Mesenchymal stem cell (in vitro differentiated cells and primary cell): ENCODE data around the gene MRPL11.

Source experiments
- DNase-seq: peaks from one replicate; pipeline ENCODE4 v3.0.0-alpha.2; 2013
- H2AFZ ChIP-seq: one replicate; pipeline ENCODE4 v1.6.1; 2013; ENCODE audit warnings: low read depth, mild to moderate bottlenecking, control low read depth, inconsistent platforms, low read length, moderate library complexity
- H2AK5ac ChIP-seq: 2 replicates; pipeline ENCODE4 v1.6.1; 2013; ENCODE audit warnings: low read length, moderate library complexity, mild to moderate bottlenecking, inconsistent platforms; ENCODE audit not compliant: severe bottlenecking
- H2BK120ac ChIP-seq: one replicate; pipeline ENCODE4 v1.6.1; 2013; ENCODE audit warnings: low read depth, mild to moderate bottlenecking, inconsistent platforms, low read length, moderate library complexity
- H2BK12ac ChIP-seq, 2 experiments: one replicate each; pipeline ENCODE4 v1.6.1; 2013; ENCODE audit warnings: inconsistent platforms in 2 of 2, low read length in 2 of 2, mild to moderate bottlenecking in 2 of 2, moderate library complexity in 2 of 2, control low read depth in 1 of 2
- H2BK15ac ChIP-seq: one replicate; pipeline ENCODE4 v1.6.1; 2013; ENCODE audit warnings: mild to moderate bottlenecking, low read depth, inconsistent platforms; ENCODE audit not compliant: poor library complexity, severe bottlenecking
- H2BK5ac ChIP-seq: 2 replicates; pipeline ENCODE4 v1.6.1; 2013; ENCODE audit warnings: low read depth, mild to moderate bottlenecking, low read length, control low read depth, inconsistent platforms; ENCODE audit not compliant: poor library complexity, severe bottlenecking
- H3K14ac ChIP-seq, 2 experiments: one replicate each; pipeline ENCODE4 v1.6.1; 2013; ENCODE audit warnings: inconsistent platforms in 2 of 2, low read length in 2 of 2, control low read depth in 1 of 2, mild to moderate bottlenecking in 1 of 2, moderate library complexity in 1 of 2
- H3K18ac ChIP-seq, 2 experiments: one replicate each; pipeline ENCODE4 v1.6.1; 2013; ENCODE audit warnings: inconsistent platforms in 2 of 2, low read length in 2 of 2, control low read depth in 1 of 2, low read depth in 1 of 2, mild to moderate bottlenecking in 1 of 2
- H3K23ac ChIP-seq, 2 experiments: one replicate each; pipeline ENCODE4 v1.6.1; 2013; ENCODE audit warnings: inconsistent platforms in 2 of 2, low read length in 2 of 2, mild to moderate bottlenecking in 2 of 2, moderate library complexity in 2 of 2, control low read depth in 1 of 2
- H3K27ac ChIP-seq: 2 replicates; pipeline ENCODE4 v1.5.1; 2013; ENCODE audit warnings: mild to moderate bottlenecking, moderate library complexity, low read length, control low read depth, inconsistent platforms; ENCODE audit not compliant: poor library complexity, severe bottlenecking
- H3K27me3 ChIP-seq, 2 experiments: 2 replicates each; pipeline versions ENCODE4 v1.6.1 to v1.7.0; 2013; ENCODE audit warnings: low read length in 2 of 2, mild to moderate bottlenecking in 2 of 2, moderate library complexity in 2 of 2, control low read depth in 1 of 2, inconsistent platforms in 1 of 2; ENCODE audit not compliant: control insufficient read depth in 1 of 2, insufficient read depth in 1 of 2
- H3K36me3 ChIP-seq, 2 experiments: 2 replicates each; pipeline versions ENCODE4 v1.6.1 to v1.7.0; 2013; ENCODE audit warnings: low read length in 2 of 2, control low read depth in 1 of 2, inconsistent platforms in 1 of 2, low read depth in 1 of 2, mild to moderate bottlenecking in 1 of 2; ENCODE audit not compliant: insufficient read depth in 2 of 2, control insufficient read depth in 1 of 2
- H3K4ac ChIP-seq, 2 experiments: one replicate each; pipeline ENCODE4 v1.6.1; 2013; ENCODE audit warnings: inconsistent platforms in 2 of 2, low read length in 2 of 2, mild to moderate bottlenecking in 2 of 2, moderate library complexity in 2 of 2, control low read depth in 1 of 2, low read depth in 1 of 2
- H3K4me1 ChIP-seq: 2 replicates; pipeline ENCODE4 v1.6.1; 2013; ENCODE audit warnings: low read depth, low read length, control low read depth; ENCODE audit not compliant: control insufficient read depth, insufficient read depth
- H3K4me2 ChIP-seq: 2 replicates; pipeline ENCODE4 v1.6.1; 2013; ENCODE audit warnings: low read length, mild to moderate bottlenecking, inconsistent platforms; ENCODE audit not compliant: poor library complexity, severe bottlenecking
- H3K4me3 ChIP-seq, 2 experiments: 2 replicates each; pipeline versions ENCODE4 v1.5.1 to v1.7.0; 2013; ENCODE audit warnings: low read length in 2 of 2, mild to moderate bottlenecking in 2 of 2, control low read depth in 1 of 2, low read depth in 1 of 2; ENCODE audit not compliant: insufficient read depth in 1 of 2
- H3K79me1 ChIP-seq: replicated peaks from 2 replicates; pipeline ENCODE4 v1.6.1; 2013; ENCODE audit warnings: mild to moderate bottlenecking, control low read depth, low read length, inconsistent platforms; ENCODE audit not compliant: poor library complexity, severe bottlenecking
- H3K9ac ChIP-seq: 2 replicates; pipeline ENCODE4 v1.7.0; 2013; ENCODE audit warnings: mild to moderate bottlenecking, low read length, moderate library complexity
- H3K9me3 ChIP-seq: 2 replicates; pipeline ENCODE4 v1.7.0; 2013; ENCODE audit warnings: mild to moderate bottlenecking, low read length; ENCODE audit not compliant: control insufficient read depth
- H4K8ac ChIP-seq: one replicate; pipeline ENCODE4 v1.6.1; 2013; ENCODE audit warnings: inconsistent platforms, mild to moderate bottlenecking, low read length, moderate library complexity
- H4K91ac ChIP-seq: one replicate; pipeline ENCODE4 v1.6.1; 2013; ENCODE audit warnings: mild to moderate bottlenecking, low read length, inconsistent platforms
- WGBS: methylation state at CpG from one replicate; pipeline ENCODE4 v1.1.7; 2013; ENCODE audit warnings: mixed read lengths; 5-methylcytosine and 5-hydroxymethylcytosine counted together

MRPL11 gene

GRCh38 chr11:66428933-66429332, 9.7 kb downstream of the MRPL11 start:
- Histone ChIP-seq H3K4ac (no peak overlapping the region), H3K14ac (no peak overlapping the region), H3K36me3 (peaks cover 3 to 14% of the 10 kb centered on the region in 2 experiments), H2BK12ac (no peak overlapping the region), H3K4me3 (no peak overlapping the region), H2BK15ac (no peak overlapping the region), H2AFZ (no peak overlapping the region), H2BK5ac (no peak overlapping the region), H3K4me1 (no peaks in the 10 kb centered on the region), H4K8ac (no peak overlapping the region), H3K9me3 (no peaks in the 10 kb centered on the region), H3K9ac (no peak overlapping the region), H2AK5ac (no peak overlapping the region), H4K91ac (no peak overlapping the region), H3K18ac (no peak overlapping the region), H3K23ac (no peak overlapping the region), H3K79me1 (no peaks in the 10 kb centered on the region), H3K27me3 (peaks cover 0 to 13% of the 10 kb centered on the region in 2 experiments), H3K4me2 (no peak overlapping the region), H3K27ac (no peak overlapping the region), H2BK120ac (no peak overlapping the region)
- WGBS: no CpG with 5 or more reads among the region's 2 CpGs
- no peak for DNase-seq

GRCh38 chr11:66426314-66426713, 12.3 kb downstream of the MRPL11 start:
- Histone ChIP-seq H2BK120ac (no peak overlapping the region), H3K4ac (no peak overlapping the region), H3K4me2 (no peak overlapping the region), H3K14ac (no peak overlapping the region), H4K91ac (no peak overlapping the region), H3K79me1 (no peaks in the 10 kb centered on the region), H3K27me3 (peaks cover 0 to 13% of the 10 kb centered on the region in 2 experiments), H3K9me3 (no peaks in the 10 kb centered on the region), H4K8ac (no peak overlapping the region), H3K4me3 (no peak overlapping the region), H3K23ac (no peak overlapping the region), H2BK15ac (no peak overlapping the region), H3K9ac (no peak overlapping the region), H3K18ac (no peak overlapping the region), H2BK5ac (no peak overlapping the region), H3K4me1 (no peaks in the 10 kb centered on the region), H2BK12ac (no peak overlapping the region), H2AFZ (no peak overlapping the region), H2AK5ac (no peak overlapping the region), H3K27ac (no peak overlapping the region), H3K36me3 (no peaks in the 10 kb centered on the region)
- no peak for DNase-seq
- 89% methylated on average over 23 of the region's 23 CpGs for WGBS

- Histone ChIP-seq H3K27ac (no peak overlapping the region), H2AK5ac (no peak overlapping the region), H3K23ac (no peak overlapping the region), H2BK120ac (no peak overlapping the region), H2BK12ac (no peak overlapping the region), H3K4ac (no peak overlapping the region), H3K9ac (no peak overlapping the region), H3K14ac (no peak overlapping the region), H2AFZ (no peak overlapping the region), H3K4me1 (peaks cover 11% of the 10 kb centered on the region), H3K9me3 (no peaks in the 10 kb centered on the region), H3K4me3 (no peak overlapping the region), H4K91ac (no peak overlapping the region), H3K27me3 (peaks cover 27 to 33% of the 10 kb centered on the region in 2 experiments), H2BK15ac (no peak overlapping the region), H3K18ac (no peak overlapping the region), H3K36me3 (no peaks in the 10 kb centered on the region), H2BK5ac (no peak overlapping the region), H3K4me2 (no peak overlapping the region), H4K8ac (no peak overlapping the region), H3K79me1 (no peaks in the 10 kb centered on the region)
- WGBS: 18% methylated on average over 38 of the region's 38 CpGs
- DNase-seq: peak; percentile 86
Measured at GRCh38 chr11:66421492-66422205, 17.0 kb downstream of the MRPL11 start.

GRCh38 chr11:66420671-66421476, 17.8 kb downstream of the MRPL11 start, which contains the start of gene NPAS4:
TSS of gene NPAS4 (plus strand) at chr11:66421035. CDS start at chr11:66421180, 145 bp downstream.
- WGBS: 6% methylated on average over 61 of the region's 71 CpGs

More at GRCh38 chr11:66420671-66421476, 17.8 kb downstream of the MRPL11 start, which contains the start of gene NPAS4:
- H3K18ac ChIP-seq: no peak within 1 kb of the TSS
- no peaks in the 10 kb centered on the region for H3K79me1 ChIP-seq
- no peak within 1 kb of the TSS for H3K4me2 ChIP-seq
- H3K14ac ChIP-seq: no peak within 1 kb of the TSS
- no peak within 1 kb of the TSS for H4K91ac ChIP-seq
- no peak within 1 kb of the TSS for H4K8ac ChIP-seq
- no peak within 1 kb of the TSS for H2AFZ ChIP-seq
- H3K23ac ChIP-seq: peak within 1 kb of the TSS in 1 of 2 experiments; percentile 81
- H3K36me3 ChIP-seq: no peaks in the 10 kb centered on the region
- no peak within 1 kb of the TSS for H2AK5ac ChIP-seq
- no peak for DNase-seq
- no peak within 1 kb of the TSS for H3K9ac ChIP-seq
- peaks cover 32 to 35% of the 10 kb centered on the region in 2 experiments for H3K27me3 ChIP-seq
- no peak within 1 kb of the TSS for H3K4ac ChIP-seq
- no peak within 1 kb of the TSS for H3K27ac ChIP-seq
- no peaks in the 10 kb centered on the region for H3K9me3 ChIP-seq
- no peak within 1 kb of the TSS for H2BK120ac ChIP-seq
- H3K4me1 ChIP-seq: peaks cover 11% of the 10 kb centered on the region
- no peak within 1 kb of the TSS for H3K4me3 ChIP-seq
- no peak within 1 kb of the TSS for H2BK5ac ChIP-seq
- no peak within 1 kb of the TSS for H2BK12ac ChIP-seq
- H2BK15ac ChIP-seq: no peak within 1 kb of the TSS
